ENCODE results near the gene C16orf82. TPM values are rescaled to one million over a fixed set of nuclear protein-coding genes. Genes with fewer than 3 reads are reported as not detected.

The C16orf82 gene
- total and polyA plus RNA-seq, 4 donors = 0.19 to 0.56 (median 0.42) TPM

DNA sequence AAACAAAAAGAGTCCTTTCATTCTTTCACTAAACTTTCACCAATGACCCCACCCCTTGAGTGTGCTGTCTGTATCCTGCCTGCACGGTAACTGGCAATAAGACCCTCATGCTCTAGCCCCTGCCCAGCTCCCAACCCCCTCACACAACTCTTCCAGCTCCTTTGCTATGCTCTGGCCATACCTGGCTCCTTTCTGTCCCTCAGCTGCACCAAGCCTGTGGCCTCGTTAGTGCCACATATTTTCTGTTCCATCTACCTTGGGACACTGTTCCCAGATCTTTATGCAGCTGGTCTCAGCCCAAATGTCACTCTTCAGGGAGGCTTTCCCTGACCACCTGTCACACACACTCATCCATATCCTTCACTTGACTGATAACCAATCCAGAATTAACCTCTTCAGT is 47.3 kb downstream of the C16orf82 start:
- DNase-seq (ENCODE audit: low read depth in 4 of 6, low spot score in 6 of 6) = no peak

DNA sequence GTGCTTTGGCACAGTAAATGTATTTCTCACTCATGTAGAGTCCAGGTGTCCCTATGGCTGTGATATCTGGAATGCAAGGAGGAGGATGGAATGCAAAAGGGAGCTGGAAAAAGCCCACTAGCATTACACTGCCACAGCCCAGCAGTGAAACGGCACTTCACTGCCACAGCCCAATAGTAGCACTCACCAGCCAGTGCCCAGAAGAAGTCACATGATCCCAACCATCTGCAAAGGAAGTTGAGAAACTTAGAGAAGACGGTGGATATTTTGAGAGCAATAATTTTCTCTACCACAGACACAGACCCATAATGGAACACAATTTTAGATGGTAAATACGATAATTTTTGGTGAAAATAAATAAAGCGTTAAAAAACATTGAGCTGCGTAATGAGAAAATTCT is 51.8 kb downstream of the C16orf82 start:
- H3K27ac ChIP-seq (ENCODE audit: low read depth, low read length) = no peak overlapping the region
- no peak overlapping the region for H3K4me3 ChIP-seq (ENCODE audit: low read depth, low read length)
- H3K9me3 ChIP-seq (ENCODE audit: control insufficient read depth, insufficient read depth, low read length) = peaks cover 2% of the 10 kb centered on the region
- H3K27me3 ChIP-seq (ENCODE audit: control insufficient read depth, insufficient read depth, low read length) = no peaks in the 10 kb centered on the region
- H3K4me1 ChIP-seq (ENCODE audit: control insufficient read depth, insufficient read depth, low read length) = no peaks in the 10 kb centered on the region
- no CpG with 5 or more reads among the region's 5 CpGs for WGBS (ENCODE audit: insufficient coverage)
- H3K36me3 ChIP-seq (ENCODE audit: control insufficient read depth, insufficient read depth, low read length) = no peaks in the 10 kb centered on the region
- no peak for DNase-seq (ENCODE audit: low read depth in 4 of 6, low spot score in 6 of 6)

More for the DNA sequence above, 47.3 kb downstream of the C16orf82 start:
- Histone ChIP-seq H3K4me3 (ENCODE audit: low read depth, low read length) (no peak overlapping the region), H3K27me3 (ENCODE audit: control insufficient read depth, insufficient read depth, low read length) (no peaks in the 10 kb centered on the region), H3K27ac (ENCODE audit: low read depth, low read length) (no peak overlapping the region), H3K36me3 (ENCODE audit: control insufficient read depth, insufficient read depth, low read length) (no peaks in the 10 kb centered on the region), H3K9me3 (ENCODE audit: control insufficient read depth, insufficient read depth, low read length) (no peaks in the 10 kb centered on the region), H3K4me1 (ENCODE audit: control insufficient read depth, insufficient read depth, low read length) (peaks cover 8% of the 10 kb centered on the region)
- whole genome bisulfite sequencing (ENCODE audit: insufficient coverage) = 84% methylated on average over 2 of the region's 2 CpGs

Other genes starting within 250 kb of the C16orf82 start
- 1 to 10 TPM; 4.2 to 7.2 TPM for gene KDM8, start 136.6 kb downstream of the C16orf82 start, total RNA-seq
- 1 to 10 TPM; 9.2 to 9.7 TPM for gene KDM8, start 136.6 kb downstream of the C16orf82 start, polyA plus RNA-seq (ENCODE audit: insufficient read length in 2 of 2)
- 10 to 100 TPM; 50.4 to 71.1 TPM for gene NSMCE1, start 201.8 kb downstream of the C16orf82 start, total RNA-seq
- gene NSMCE1, start 201.8 kb downstream of the C16orf82 start, polyA plus RNA-seq (ENCODE audit: insufficient read length in 2 of 2) = 10 to 100 TPM; 62.4 to 76.9 TPM
- 1 to 10 TPM; 9.1 to 9.8 TPM for gene IL4R, start 247.0 kb downstream of the C16orf82 start, total RNA-seq
- gene IL4R, start 247.0 kb downstream of the C16orf82 start, polyA plus RNA-seq (ENCODE audit: insufficient read length in 2 of 2) = 1 to 10 TPM; 6.1 to 9.0 TPM